Measurements from ENCODE around the gene KRTAP10-6.
A peak's percentile ranks its signal among the peaks of the same experiment; 100 is the strongest.
"Not testable (repeated sequence)": the region's sequence is repeated elsewhere in the genome, so short reads cannot be mapped to it uniquely, and the experiment has no call there.

The KRTAP10-6 gene

GRCh38 chr21:44574457-44575306 is 17.6 kb downstream of the KRTAP10-6 start:
- no peak for DNase-seq

- DNase-seq = peak; percentile 54
Measured at GRCh38 chr21:44573630-44574456, 18.5 kb downstream of the KRTAP10-6 start, which contains the start of gene KRTAP10-4. TSS of gene KRTAP10-4 (plus strand) at chr21:44573729. CDS start at chr21:44573759, 30 bp downstream.

- no peak for DNase-seq
Measured at GRCh38 chr21:44572959-44573583, 19.2 kb downstream of the KRTAP10-6 start.

GRCh38 chr21:44571844-44572782 is 20.2 kb downstream of the KRTAP10-6 start:
- peak; percentile 46 for DNase-seq

- DNase-seq = no peak
Measured at GRCh38 chr21:44571296-44571695, 21.0 kb downstream of the KRTAP10-6 start.

GRCh38 chr21:44569861-44570517 is 22.3 kb downstream of the KRTAP10-6 start:
- DNase-seq = peak; percentile 49

GRCh38 chr21:44568667-44569556 is 23.4 kb downstream of the KRTAP10-6 start:
- DNase-seq = peak; percentile 56

- no peak for DNase-seq
Measured at GRCh38 chr21:44568261-44568660, 24.0 kb downstream of the KRTAP10-6 start.

GRCh38 chr21:44567481-44568171 is 24.7 kb downstream of the KRTAP10-6 start:
- DNase-seq = no peak

GRCh38 chr21:44566403-44566802 is 25.9 kb downstream of the KRTAP10-6 start:
- DNase-seq = no peak

- no peak for DNase-seq
Measured at GRCh38 chr21:44564886-44565598, 27.3 kb downstream of the KRTAP10-6 start.

GRCh38 chr21:44564099-44564498 is 28.2 kb downstream of the KRTAP10-6 start:
- DNase-seq = no peak

GRCh38 chr21:44558695-44559094 is 33.6 kb downstream of the KRTAP10-6 start, which contains the start of gene KRTAP10-3:
TSS of gene KRTAP10-3 (minus strand) at chr21:44558795. CDS start at chr21:44558715, 80 bp downstream.
- no peak for DNase-seq

GRCh38 chr21:44558329-44558675 is 34.0 kb downstream of the KRTAP10-6 start:
- DNase-seq = not testable (repeated sequence)

GRCh38 chr21:44557491-44558328 is 34.6 kb downstream of the KRTAP10-6 start:
- no peak for DNase-seq

- DNase-seq = no peak
Measured at GRCh38 chr21:44556879-44557278, 35.4 kb downstream of the KRTAP10-6 start.

GRCh38 chr21:44555200-44555875 is 37.0 kb downstream of the KRTAP10-6 start:
- DNase-seq = no peak
